Stimulated activated CD8-positive, alpha-beta memory T cell treated with anti-CD3 and anti-CD28 coated beads, Interleukin-4, amount 100 ng/mL, for 1 hour (primary cell): ENCODE data around the gene SLC4A4.

Source experiments
- DNase-seq, 2 donors: peaks; one replicate each; pipeline ENCODE4 v3.0.0-alpha.2; 2020; ENCODE audit warnings: low read depth in 2 of 2, low spot score in 1 of 2

The SLC4A4 gene

GRCh38 chr4:71338846-71339593 is at the start of gene SLC4A4:
SLC4A4 (plus strand) TSS chr4:71339020.
- DNase-seq: no peak

GRCh38 chr4:71290074-71290473 is 48.7 kb upstream of the SLC4A4 start:
- no peak for DNase-seq

GRCh38 chr4:71290476-71290875 is 48.3 kb upstream of the SLC4A4 start:
- no peak for DNase-seq

GRCh38 chr4:71292228-71292627 is 46.6 kb upstream of the SLC4A4 start:
- DNase-seq: no peak

GRCh38 chr4:71293705-71294104 is 45.1 kb upstream of the SLC4A4 start:
- no peak for DNase-seq

DNA sequence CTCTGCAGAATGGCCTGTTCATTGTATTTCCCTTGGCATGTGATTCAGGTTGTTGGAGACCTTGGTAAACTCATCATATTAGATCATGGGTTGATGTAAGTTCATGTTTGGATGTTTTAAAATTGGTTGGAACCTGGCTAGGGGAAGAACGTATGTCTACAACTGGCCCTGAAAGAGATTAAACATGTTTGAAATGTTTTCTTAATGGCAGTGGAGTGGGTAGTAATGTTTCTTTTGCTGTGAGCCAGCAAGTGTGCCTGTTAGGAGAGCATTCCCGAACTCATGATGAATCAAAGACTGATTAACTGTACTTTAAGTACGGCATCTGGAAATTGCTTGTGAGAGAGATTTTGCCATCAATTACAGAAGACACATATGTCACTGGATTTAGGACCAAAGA is 44.5 kb upstream of the SLC4A4 start:
- DNase-seq: no peak

GRCh38 chr4:71296945-71297344 is 41.9 kb upstream of the SLC4A4 start:
- DNase-seq: no peak

DNA sequence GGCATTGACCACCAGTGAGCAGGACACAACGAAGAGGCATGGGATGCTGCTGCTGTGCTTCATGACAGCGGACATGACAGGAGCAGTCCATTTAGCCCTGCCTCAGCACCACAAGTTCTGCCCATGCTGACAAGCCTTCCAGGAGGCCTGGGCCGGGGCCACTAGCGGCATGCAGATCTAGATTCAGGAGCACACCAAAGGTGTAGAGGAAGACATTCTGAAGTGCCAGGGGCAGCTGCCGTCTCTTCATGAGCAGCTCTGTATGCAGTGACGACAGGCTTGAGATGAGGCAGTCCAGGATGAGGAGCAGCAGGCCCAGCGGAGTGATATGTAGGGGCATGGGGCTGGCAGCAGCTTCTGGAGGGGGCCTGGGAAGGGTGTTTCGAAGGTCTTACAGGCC is 38.5 kb upstream of the SLC4A4 start:
- DNase-seq: no peak

GRCh38 chr4:71300964-71301363 is 37.9 kb upstream of the SLC4A4 start:
- DNase-seq: no peak

GRCh38 chr4:71303287-71303686 is 35.5 kb upstream of the SLC4A4 start:
- no peak for DNase-seq

GRCh38 chr4:71303850-71304249 is 35.0 kb upstream of the SLC4A4 start:
- DNase-seq: no peak

- DNase-seq: no peak
Observed at GRCh38 chr4:71304289-71304850, 34.5 kb upstream of the SLC4A4 start.

DNA sequence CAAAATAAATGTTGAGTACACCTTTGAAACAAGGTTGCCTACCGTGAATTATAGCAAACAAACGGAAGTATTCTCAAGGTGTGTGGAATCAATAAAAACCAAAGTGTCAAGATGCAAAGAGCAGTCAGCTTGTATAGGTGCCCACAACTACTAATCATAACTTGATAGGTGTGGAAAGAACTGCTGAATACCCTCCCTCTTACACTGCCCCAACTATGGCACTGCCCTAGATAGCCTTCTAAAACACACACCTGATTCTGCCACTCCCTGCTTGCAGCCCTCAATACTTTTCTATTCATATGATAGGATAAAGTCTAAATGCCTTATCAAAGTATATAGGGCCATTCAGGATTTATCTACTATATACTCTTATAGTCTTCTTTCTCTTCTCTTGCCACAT is 31.1 kb upstream of the SLC4A4 start:
- DNase-seq: no peak

DNA sequence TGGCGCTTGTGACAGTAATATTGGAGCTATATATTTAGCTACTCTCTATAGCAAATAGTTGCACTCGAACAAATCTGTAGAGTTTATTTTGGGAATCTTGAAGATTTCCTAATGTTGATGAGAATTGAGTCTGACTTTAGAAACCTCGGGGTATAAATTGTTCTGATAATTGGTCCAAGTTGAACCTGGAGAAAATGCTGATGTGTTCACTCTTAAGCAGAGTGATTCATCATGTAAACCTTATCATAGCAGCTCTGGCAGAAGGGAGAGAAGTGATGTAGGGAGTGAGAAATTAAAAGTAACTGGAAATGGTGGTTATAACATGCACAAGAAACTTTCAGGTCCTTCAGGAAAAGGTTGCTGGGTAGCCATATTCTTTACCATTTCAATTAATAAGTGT is 16.4 kb upstream of the SLC4A4 start:
- no peak for DNase-seq

DNA sequence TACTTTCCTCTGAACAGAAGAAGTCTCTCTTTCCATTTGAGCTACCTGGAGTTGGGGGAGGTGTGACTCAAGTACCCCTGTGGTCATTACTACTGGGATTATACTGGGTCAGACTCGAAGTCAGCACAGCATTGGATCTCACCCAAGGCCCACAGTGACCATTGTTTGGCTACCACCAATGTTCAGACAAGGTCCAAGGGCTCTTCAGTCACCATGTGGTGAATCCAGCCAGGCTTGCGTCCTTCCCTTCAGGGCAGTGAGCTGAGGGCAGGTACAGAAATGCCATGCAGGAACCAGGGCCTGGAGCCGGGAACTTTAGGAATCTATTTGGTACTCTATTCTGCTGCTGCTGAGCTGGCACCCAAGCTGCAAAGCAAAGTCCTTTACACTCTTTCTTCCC is 5.5 kb upstream of the SLC4A4 start:
- DNase-seq: no peak

DNA sequence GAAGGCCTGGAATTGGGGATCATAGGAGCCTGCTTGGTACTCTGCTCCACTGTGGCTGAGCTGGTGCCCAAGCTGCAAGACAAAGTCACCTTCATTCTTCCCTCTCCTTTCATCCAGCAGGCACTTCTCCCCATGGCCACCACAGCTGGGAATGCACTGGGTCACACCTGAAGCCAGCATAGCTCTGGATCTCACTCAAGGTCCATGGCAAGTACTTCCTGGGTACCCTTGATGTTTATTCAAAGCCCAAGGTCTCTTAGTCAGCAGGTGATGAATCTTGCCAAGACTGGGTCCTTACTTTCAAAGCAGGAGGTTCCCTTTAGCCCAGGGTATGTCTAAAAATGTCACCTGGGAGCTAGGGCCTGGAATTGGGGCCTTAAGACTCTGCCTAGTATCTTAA is 4.9 kb upstream of the SLC4A4 start:
- DNase-seq: no peak

GRCh38 chr4:71334465-71334882 is 4.3 kb upstream of the SLC4A4 start:
- no peak for DNase-seq

GRCh38 chr4:71343670-71344466 is 5.0 kb downstream of the SLC4A4 start:
- no peak for DNase-seq

DNA sequence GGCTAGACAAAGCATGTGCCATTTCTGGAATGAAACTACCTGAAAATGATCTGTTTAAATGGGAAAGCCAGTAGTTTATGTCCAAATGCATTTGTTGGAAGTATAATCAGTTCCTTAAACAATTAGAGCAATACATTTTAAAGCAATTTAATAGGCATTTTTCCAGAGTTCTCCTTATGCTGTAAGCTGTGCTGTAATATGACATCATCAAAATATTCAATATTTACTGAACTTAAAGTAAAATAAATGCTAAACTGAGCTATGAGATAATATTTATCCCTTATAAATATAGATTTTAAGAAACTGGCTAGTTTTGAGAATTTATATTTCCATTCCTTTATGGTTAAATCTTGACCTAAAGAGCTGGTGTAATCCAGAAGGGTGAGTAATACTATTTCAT is 7.9 kb downstream of the SLC4A4 start:
- no peak for DNase-seq

- no peak for DNase-seq
Observed at GRCh38 chr4:71348586-71348985, 9.8 kb downstream of the SLC4A4 start.

GRCh38 chr4:71355045-71355444 is 16.2 kb downstream of the SLC4A4 start:
- DNase-seq: no peak

DNA sequence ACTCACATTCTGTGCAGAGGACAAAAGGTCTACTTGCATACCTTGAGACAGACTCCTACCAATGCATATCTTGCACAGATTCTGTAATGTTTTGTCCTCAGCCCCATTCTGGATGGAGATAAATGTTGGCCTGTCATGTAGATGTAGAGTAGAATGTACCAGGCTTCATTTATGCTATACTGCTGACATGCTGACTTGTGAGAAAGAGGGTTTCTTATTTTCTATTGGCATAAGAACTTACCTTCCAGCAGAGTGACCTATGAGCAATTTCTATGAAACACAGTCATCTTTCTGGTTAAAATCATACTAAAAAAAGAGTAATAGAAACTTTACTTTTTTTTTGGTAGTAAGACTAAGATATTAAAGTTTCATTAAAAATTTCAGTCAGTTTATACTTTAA is 17.2 kb downstream of the SLC4A4 start:
- DNase-seq: no peak
